Stimulated activated CD4-positive, alpha-beta T cell treated with anti-CD3 and anti-CD28 coated beads, Interleukin-12 subunit alpha, Interleukin-12 subunit beta, amount 100 ng/mL, for 4 hours (primary cell): ENCODE data around the gene SPIN2B.
"Not testable (repeated sequence)": the region's sequence is repeated elsewhere in the genome, so short reads cannot be mapped to it uniquely, and the experiment has no call there.

Source experiments
- DNase-seq: peaks from one replicate; pipeline ENCODE4 v3.0.0-alpha.2; 2020

Gene SPIN2B

GRCh38 chrX:57121162-57121755 lies at the start of gene SPIN2B:
Gene SPIN2B (minus strand): TSS chrX:57121548.
- peak; percentile 72 for DNase-seq

DNA sequence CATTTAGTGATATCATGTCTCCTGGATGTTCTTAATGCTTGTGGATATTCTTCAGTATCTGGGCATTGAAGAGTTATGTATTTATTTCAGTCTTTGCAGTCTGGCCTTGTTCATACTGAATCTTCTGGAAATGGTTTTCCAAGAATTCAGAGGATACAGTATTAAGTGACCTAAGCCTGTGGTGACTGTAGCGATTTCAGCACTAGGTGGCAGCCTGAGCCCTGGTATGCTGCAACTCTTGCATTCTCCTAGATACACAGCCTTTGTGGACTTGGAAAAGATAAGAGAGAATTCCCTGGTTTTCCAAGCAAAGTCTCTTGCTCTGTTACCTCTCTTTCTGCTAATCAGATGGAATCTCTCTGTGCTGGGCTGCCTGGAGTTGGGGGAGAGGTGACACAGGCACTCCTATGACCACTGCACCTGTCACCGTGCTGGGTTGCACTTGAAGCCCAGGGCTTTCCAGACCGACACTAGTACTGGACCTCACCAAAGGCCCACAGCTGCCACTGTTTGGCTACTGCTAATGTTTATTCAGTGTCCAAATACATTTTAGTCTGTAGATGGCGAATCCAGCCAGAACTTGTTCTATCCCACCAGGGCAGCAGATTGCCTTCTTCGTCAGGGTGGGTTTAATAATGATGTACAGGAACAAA lies 35.2 kb upstream of the SPIN2B start:
- DNase-seq = no peak

DNA sequence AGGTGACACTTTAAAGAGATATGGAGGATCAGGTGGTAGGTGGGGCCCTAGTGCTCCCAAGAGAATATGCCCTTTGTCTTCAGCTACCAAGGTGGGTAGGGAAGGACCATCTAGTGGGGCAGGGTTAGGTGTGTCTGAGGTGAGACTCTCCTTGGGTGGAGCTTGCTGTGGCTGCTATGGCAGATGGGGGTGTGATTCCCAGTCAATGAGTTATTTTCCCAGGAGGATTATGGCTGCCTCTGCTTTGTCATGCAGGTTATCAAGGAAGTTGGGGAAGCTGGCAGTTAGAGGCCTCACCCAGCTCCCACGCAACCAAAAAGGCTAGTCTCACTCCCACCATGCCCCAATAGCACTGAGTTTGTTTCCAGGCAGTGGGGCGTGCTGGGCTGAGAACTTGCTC lies 33.8 kb upstream of the SPIN2B start:
- no peak for DNase-seq

DNA sequence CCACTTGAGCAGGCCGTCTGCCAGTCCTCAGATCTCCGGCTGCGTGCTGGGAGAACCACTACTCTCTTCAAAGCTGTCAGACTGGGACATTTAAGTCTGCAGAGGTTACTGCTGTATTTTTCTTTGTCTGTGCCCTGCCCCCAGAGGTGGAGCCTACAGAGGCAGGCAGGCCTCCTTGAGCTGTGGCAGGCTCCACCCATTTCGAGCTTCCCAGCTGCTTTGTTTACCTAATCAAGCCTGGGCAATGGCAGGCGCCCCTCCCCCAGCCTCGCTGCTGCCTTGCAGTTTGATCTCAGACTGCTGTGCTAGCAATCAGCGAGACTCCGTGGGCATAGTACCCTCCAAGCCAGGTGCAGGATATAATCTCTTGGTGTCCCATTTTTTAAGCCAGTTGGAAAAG lies 30.9 kb upstream of the SPIN2B start:
- not testable (repeated sequence) for DNase-seq

GRCh38 chrX:57138674-57139073 lies 17.3 kb upstream of the SPIN2B start:
- no peak for DNase-seq

GRCh38 chrX:57137501-57137900 lies 16.2 kb upstream of the SPIN2B start:
- DNase-seq = no peak

- not testable (repeated sequence) for DNase-seq
Observed at GRCh38 chrX:57137073-57137472, 15.7 kb upstream of the SPIN2B start, which contains the start of gene SPIN2A. Gene SPIN2A (minus strand): TSS chrX:57137397. CDS start chrX:57136597, 800 bp downstream.

GRCh38 chrX:57136589-57136988 lies 15.2 kb upstream of the SPIN2B start:
- DNase-seq = not testable (repeated sequence)

DNA sequence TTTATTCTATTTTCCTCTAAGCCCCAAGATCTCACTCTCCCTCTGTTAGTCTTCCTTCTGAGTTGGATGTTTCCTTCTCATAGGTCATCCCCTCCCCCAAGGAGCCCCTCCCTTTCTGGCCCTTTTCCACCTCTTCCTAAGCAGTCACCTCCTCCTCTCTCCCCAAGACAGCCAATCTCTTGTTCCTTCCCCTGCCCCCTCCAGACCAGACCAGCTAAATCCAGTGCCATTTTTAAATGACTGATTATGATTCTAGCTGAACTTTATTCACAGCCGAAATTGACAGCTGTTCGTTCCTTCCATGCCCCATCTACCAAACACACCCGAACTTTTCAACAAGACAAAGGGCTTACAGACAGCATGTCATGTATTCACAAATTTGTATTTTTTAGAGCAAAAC lies 13.9 kb upstream of the SPIN2B start:
- DNase-seq = no peak

DNA sequence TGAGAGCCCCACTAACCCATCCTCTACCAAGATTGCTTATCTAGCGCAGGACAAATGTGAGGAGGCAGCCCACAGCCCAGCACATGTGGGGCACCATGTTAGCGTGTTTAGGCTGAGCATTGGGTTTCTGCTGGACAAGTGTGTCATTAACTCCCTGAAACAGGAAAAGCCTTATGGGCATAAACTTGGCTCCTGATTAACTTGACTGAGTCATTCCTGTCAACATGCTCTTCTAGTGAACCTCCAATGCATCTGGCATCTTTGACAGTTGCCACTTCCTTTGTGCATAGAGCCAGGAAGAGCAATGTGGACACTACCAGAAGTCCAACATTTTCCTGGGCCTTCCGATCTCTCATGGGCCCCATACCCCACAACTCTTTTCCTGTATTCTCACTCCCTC lies 13.4 kb upstream of the SPIN2B start:
- no peak for DNase-seq

- no peak for DNase-seq
Observed at GRCh38 chrX:57133706-57134105, 12.4 kb upstream of the SPIN2B start.

DNA sequence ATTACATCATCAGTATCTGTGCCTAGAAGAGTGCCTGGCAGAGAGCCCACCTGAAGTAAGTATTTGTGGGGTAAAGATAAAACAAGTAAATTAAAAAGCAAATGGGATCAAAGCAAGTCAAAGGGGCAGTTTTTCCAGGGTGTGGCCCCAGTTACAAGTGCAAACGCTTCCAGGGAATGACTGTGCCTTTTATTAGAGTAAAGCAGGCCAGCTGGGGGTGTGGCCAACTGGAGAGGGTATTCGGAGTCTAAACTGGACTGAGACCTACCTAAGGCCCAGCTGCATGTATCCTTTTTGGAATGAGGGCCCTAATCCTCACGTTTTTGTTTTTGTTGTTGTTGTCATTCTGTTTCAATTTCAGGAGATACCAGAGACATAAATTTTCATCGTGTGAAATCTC lies 11.9 kb upstream of the SPIN2B start:
- DNase-seq = not testable (repeated sequence)

DNA sequence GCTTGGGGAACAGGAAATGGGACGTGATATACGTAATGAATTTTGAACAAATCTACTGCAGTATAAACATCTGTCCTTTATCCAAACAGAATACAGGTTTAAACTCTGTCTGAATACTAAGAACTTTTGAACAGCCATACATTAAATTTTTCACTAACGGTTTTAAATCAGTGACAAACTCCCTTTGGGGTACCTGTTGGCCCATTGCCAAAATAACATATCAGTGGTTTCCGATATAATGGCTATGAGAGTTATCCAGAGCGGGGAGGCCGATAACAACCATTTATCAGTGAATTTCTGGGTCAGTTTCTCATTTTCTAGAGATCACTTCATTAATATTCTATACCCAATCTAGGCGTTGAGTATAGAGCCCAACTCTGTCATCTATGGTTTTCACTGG lies 10.7 kb upstream of the SPIN2B start:
- DNase-seq = no peak

DNA sequence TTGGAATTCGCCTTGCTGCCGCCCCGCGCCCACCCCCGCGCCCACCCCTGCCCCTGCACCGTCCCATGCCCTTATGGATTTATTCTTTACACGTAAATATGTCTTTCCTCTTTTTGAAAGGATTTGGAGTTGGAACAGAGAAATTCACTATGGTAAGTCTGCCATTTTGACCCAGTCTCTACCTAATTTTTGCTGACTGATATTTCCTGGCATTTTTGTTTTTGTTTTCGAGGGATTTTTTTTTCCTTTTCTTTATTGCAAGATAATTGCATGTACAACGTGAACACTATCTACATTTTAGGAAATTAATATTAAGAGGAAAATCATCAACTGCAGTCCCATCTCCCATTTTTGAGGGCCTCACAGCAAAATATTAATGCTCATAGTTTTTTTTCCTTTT lies 468 bp upstream of the SPIN2B start:
- DNase-seq = no peak

- peak; percentile 0 for DNase-seq
Observed at GRCh38 chrX:57120619-57121161, 658 bp downstream of the SPIN2B start.

DNA sequence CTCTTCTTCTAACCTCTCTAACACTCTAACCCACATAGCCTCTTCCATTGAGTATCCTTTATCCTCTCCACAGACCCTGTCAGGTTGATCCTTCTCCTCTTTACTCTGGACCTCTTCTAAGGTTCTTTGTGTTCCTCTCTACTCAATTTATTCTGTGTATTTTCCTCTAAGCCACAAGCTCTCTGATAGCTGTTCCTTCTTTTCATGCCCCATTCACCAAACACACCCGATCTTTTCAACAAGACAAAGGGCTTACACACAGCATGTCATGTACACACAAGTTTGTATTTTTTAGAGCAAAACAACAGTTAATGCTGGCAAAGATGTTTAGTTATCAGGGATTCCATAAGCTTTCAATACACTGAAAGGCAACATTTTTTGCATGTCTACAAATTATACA lies 1.9 kb downstream of the SPIN2B start:
- DNase-seq = no peak

DNA sequence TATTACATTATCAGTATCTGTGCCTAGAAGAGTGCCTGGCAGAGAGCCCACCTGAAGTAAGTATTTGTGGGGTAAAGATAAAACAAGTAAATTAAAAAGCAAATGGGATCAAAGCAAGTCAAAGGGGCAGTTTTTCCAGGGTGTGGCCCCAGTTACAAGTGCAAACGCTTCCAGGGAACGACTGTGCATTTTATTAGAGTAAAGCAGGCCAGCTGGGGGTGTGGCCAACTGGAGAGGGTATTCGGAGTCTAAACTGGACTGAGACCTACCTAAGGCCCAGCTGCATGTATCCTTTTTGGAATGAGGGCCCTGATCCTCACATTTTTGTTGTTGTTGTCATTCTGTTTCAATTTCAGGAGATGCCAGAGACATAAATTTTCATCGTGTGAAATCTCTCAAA lies 3.8 kb downstream of the SPIN2B start:
- DNase-seq = not testable (repeated sequence)

DNA sequence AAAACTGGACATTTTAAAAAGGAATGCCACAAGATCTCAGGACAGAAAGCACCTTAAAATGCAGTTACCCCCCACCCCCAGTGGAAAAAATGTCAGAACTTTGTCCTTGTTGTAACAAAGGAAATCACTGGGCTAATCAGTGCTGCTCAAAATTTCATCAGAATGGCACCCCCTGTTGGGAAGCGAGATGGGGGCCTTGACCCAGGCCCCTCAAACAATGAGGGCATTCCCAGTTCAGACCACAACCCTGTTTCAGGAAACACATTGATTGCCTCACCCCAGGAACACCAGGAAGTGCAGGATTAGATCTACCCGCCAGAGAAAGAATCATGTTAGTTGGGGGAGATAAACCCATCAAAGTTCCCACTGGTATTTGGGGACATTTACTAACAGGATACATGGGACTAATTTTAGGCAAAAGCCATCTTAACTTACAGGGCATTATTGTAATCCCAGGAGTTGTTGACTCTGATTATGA lies 16.4 kb downstream of the SPIN2B start:
- no peak for DNase-seq

GRCh38 chrX:57104406-57104805 lies 16.9 kb downstream of the SPIN2B start:
- DNase-seq = no peak

GRCh38 chrX:57103489-57103888 lies 17.9 kb downstream of the SPIN2B start:
- DNase-seq = no peak

DNA sequence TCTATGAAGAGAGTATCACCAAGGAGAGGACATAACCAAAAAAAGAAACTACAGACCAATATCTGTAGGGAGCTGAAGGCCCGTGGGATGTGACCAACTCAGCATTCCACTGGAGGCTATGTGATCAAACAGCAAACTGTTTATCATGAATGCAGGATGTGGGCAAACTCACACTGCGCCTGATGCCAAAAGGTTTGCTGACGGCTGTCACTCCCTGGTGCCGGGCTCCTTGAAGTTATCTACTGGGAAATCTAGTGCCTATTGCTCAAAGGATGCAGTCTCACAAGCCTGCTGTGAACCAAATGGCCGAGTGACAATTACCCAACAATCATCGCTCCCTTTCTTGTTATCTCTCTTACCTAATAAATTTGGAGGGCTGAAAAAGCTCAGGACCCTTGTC lies 18.4 kb downstream of the SPIN2B start:
- not testable (repeated sequence) for DNase-seq

- DNase-seq = no peak
Observed at GRCh38 chrX:57083143-57083542, 38.2 kb downstream of the SPIN2B start.

DNA sequence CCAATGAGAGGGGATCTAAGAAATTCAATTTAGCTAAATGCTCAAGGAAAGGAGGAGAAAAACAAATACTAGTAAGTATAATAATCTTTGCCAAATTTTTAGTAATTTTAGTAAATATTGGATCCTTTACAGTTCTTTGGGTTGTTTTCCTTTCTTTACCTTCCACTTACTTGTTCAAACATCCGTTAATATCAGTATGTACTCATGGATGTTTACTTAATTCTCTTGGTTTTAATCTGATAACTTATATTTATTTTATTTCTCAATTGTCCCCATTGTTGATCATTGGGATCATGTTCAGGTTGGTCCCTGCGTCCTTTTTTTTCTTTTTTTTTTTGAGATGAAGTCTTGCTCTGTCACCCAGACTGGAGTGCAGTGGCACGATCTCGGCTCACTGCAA lies 46.9 kb downstream of the SPIN2B start:
- no peak for DNase-seq

- no peak for DNase-seq
Observed at GRCh38 chrX:57070185-57070984, 51.0 kb downstream of the SPIN2B start.
